Suprapubic skin (tissue), 4 donors: Measurements from ENCODE around the gene ZNF672. TPM values are rescaled to one million over a fixed set of nuclear protein-coding genes. Genes with fewer than 3 reads are reported as not detected.
A peak's percentile ranks its signal among the peaks of the same experiment; 100 is the strongest.

ENCODE experiments used
- DNase-seq, 2 donors: peaks; one replicate each; pipeline ENCODE4 v3.0.0-alpha.2; 2019; ENCODE audit warnings: low spot score in 2 of 2
- H3K27ac ChIP-seq: fragments of 200-600 bp; sonication (generic); one replicate; pipeline ENCODE4 v1.5.1; 2019
- H3K27me3 ChIP-seq: fragments of 200-600 bp; sonication (generic); one replicate; pipeline ENCODE4 v1.5.1; 2019
- H3K36me3 ChIP-seq: fragments of 200-600 bp; sonication (generic); one replicate; pipeline ENCODE4 v1.5.1; 2019
- H3K4me1 ChIP-seq: fragments of 200-600 bp; sonication (generic); one replicate; pipeline ENCODE4 v1.5.1; 2019
- H3K4me3 ChIP-seq: fragments of 200-600 bp; sonication (generic); one replicate; pipeline ENCODE4 v1.5.1; 2019; ENCODE audit warnings: mild to moderate bottlenecking
- H3K9me3 ChIP-seq: fragments of 200-600 bp; sonication (generic); one replicate; pipeline ENCODE4 v1.5.1; 2019
- CTCF ChIP-seq, 2 donors: fragments of 200-600 bp in 1 of 2; fragments of 450-650 bp in 1 of 2; sonication (generic) in 1 of 2; IDR thresholded peaks; one replicate each; pipeline ENCODE4 v1.5.1; 2016 to 2019; ENCODE audit warnings: antibody characterized with exemption in 2 of 2, mild to moderate bottlenecking in 1 of 2, moderate library complexity in 1 of 2
- EP300 ChIP-seq: sonication (generic); formaldehyde crosslinking; IDR thresholded peaks from one replicate; pipeline ENCODE4 v1.6.1; 2017; ENCODE audit warnings: antibody characterized with exemption
- POLR2A ChIP-seq, 2 donors: fragments of 450-650 bp; IDR thresholded peaks; one replicate each; pipeline ENCODE4 v1.6.1; 2017; ENCODE audit warnings: antibody characterized with exemption in 2 of 2, mild to moderate bottlenecking in 2 of 2, moderate library complexity in 2 of 2
- POLR2AphosphoS5 ChIP-seq, 3 donors: sonication (generic); formaldehyde crosslinking; IDR thresholded peaks; one replicate each; pipeline ENCODE4 v1.6.1; 2017; ENCODE audit warnings: antibody characterized with exemption in 3 of 3
- WGBS: methylation state at CpG from one replicate; pipeline ENCODE4 v1.1.5; 2018; 5-methylcytosine and 5-hydroxymethylcytosine counted together
- total RNA-seq, 4 donors: library from RNA; depleted of rRNA; stranded (reverse); fragments of >200 nt; gene quantifications; one replicate each; pipeline ENCODE4 v1.1.0, GENCODE V29; 2016

ZNF672 gene
- total RNA-seq, 4 donors from 2014 or later: 34.4 to 39.7 (median 38.8) TPM

GRCh38 chr1:248853663-248854375 lies 15.8 kb downstream of the ZNF672 start:
- no peak for DNase-seq
- no peak overlapping the region for H3K4me3 ChIP-seq
- H3K27me3 ChIP-seq: no peaks in the 10 kb centered on the region
- 84% methylated on average over 8 of the region's 8 CpGs for WGBS
- H3K4me1 ChIP-seq: peaks cover 21% of the 10 kb centered on the region
- H3K27ac ChIP-seq: no peak overlapping the region
- peaks cover 51% of the 10 kb centered on the region for H3K36me3 ChIP-seq
- H3K9me3 ChIP-seq: no peaks in the 10 kb centered on the region
- TF ChIP-seq POLR2A (IDR thresholded peaks at IDR 0.05) (no peak), CTCF (IDR thresholded peaks at IDR 0.05) (no peak), EP300 (no peak), POLR2AphosphoS5 (IDR thresholded peaks at IDR 0.05) (no peak)

GRCh38 chr1:248855580-248855979 lies 17.6 kb downstream of the ZNF672 start:
- H3K27me3 ChIP-seq: no peaks in the 10 kb centered on the region
- no peak for TF ChIP-seq EP300
- no peak for TF ChIP-seq POLR2A (IDR thresholded peaks at IDR 0.05)
- H3K4me1 ChIP-seq: peaks cover 28% of the 10 kb centered on the region
- H3K27ac ChIP-seq: no peak overlapping the region
- no peak for DNase-seq
- no peak overlapping the region for H3K4me3 ChIP-seq
- H3K9me3 ChIP-seq: no peaks in the 10 kb centered on the region
- 100% methylated on average over 1 of the region's 6 CpGs for WGBS
- H3K36me3 ChIP-seq: peaks cover 33% of the 10 kb centered on the region

GRCh38 chr1:248856176-248856575 lies 18.2 kb downstream of the ZNF672 start:
- H3K4me1 ChIP-seq: peaks cover 28% of the 10 kb centered on the region
- no peaks in the 10 kb centered on the region for H3K27me3 ChIP-seq
- TF ChIP-seq POLR2AphosphoS5 (IDR thresholded peaks at IDR 0.05) (no peak), CTCF (IDR thresholded peaks at IDR 0.05) (no peak), POLR2A (IDR thresholded peaks at IDR 0.05) (no peak), EP300 (no peak)
- H3K27ac ChIP-seq: no peak overlapping the region
- H3K4me3 ChIP-seq: no peak overlapping the region
- DNase-seq: no peak
- peaks cover 27% of the 10 kb centered on the region for H3K36me3 ChIP-seq
- H3K9me3 ChIP-seq: no peaks in the 10 kb centered on the region
- WGBS: 100% methylated on average over 1 of the region's 1 CpG

GRCh38 chr1:248857201-248857600 lies 19.2 kb downstream of the ZNF672 start:
- Histone ChIP-seq H3K4me3 (peak overlapping the region; percentile 62), H3K36me3 (peaks cover 20% of the 10 kb centered on the region), H3K27ac (peak overlapping the region; percentile 89), H3K27me3 (no peaks in the 10 kb centered on the region), H3K4me1 (peaks cover 28% of the 10 kb centered on the region), H3K9me3 (no peaks in the 10 kb centered on the region)
- DNase-seq: no peak
- no peak for TF ChIP-seq EP300
- TF ChIP-seq POLR2A (IDR thresholded peaks at IDR 0.05): no peak
- no peak for TF ChIP-seq CTCF (IDR thresholded peaks at IDR 0.05)
- no peak for TF ChIP-seq POLR2AphosphoS5 (IDR thresholded peaks at IDR 0.05)
- WGBS: 89% methylated on average over 4 of the region's 7 CpGs

- DNase-seq: no peak
- WGBS: 15% methylated on average over 4 of the region's 4 CpGs
- Histone ChIP-seq H3K4me1 (peaks cover 32% of the 10 kb centered on the region), H3K27me3 (no peaks in the 10 kb centered on the region), H3K9me3 (no peaks in the 10 kb centered on the region), H3K36me3 (peaks cover 20% of the 10 kb centered on the region), H3K4me3 (peak overlapping the region; percentile 62), H3K27ac (peak overlapping the region; percentile 89)
- no peak for TF ChIP-seq POLR2A (IDR thresholded peaks at IDR 0.05)
- no peak for TF ChIP-seq EP300
- no peak for TF ChIP-seq CTCF (IDR thresholded peaks at IDR 0.05)
- TF ChIP-seq POLR2AphosphoS5 (IDR thresholded peaks at IDR 0.05): no peak
Measured at GRCh38 chr1:248857749-248858095, 19.7 kb downstream of the ZNF672 start.
